K562 (cell line): ENCODE data around the gene MMGT1. TPM values are rescaled to one million over a fixed set of nuclear protein-coding genes. Genes with fewer than 3 reads are reported as not detected.
A peak's percentile ranks its signal among the peaks of the same experiment; 100 is the strongest.

ENCODE experiments used
- CREB1 ChIP-seq, 2 experiments: sonication (generic) in 1 of 2; formaldehyde crosslinking in 1 of 2; IDR thresholded peaks; 2 replicates each; pipeline versions ENCODE4 v1.6.1 to v1.8.0; 2012 to 2022; ENCODE audit warnings: inconsistent platforms in 1 of 2, mild to moderate bottlenecking in 1 of 2, missing genetic modification reagents in 1 of 2, moderate library complexity in 1 of 2
- DNMT1 ChIP-seq: fragments of 450-650 bp; IDR thresholded peaks from 2 replicates; pipeline ENCODE4 v1.6.1; 2016; ENCODE audit warnings: antibody characterized with exemption, mild to moderate bottlenecking
- ERF ChIP-seq: fragments of 450-650 bp; formaldehyde crosslinking; IDR thresholded peaks from 2 replicates; pipeline ENCODE4 v1.4.0; 2020; ENCODE audit warnings: mild to moderate bottlenecking, mixed read lengths
- FOXK1 ChIP-seq: sonication (generic); formaldehyde crosslinking; IDR thresholded peaks from 2 replicates; pipeline ENCODE4 v1.8.0; 2022; ENCODE audit warnings: missing genetic modification reagents, mild to moderate bottlenecking, borderline replicate concordance
- JUN ChIP-seq, 2 experiments: sonication (generic) in 1 of 2; formaldehyde crosslinking in 1 of 2; IDR thresholded peaks; 2 replicates each; pipeline versions ENCODE4 v1.6.1 to v1.8.0; 2012 to 2022; ENCODE audit warnings: borderline replicate concordance in 2 of 2, mild to moderate bottlenecking in 2 of 2, improper control_type of control experiment in 1 of 2, low read depth in 1 of 2, low read length in 1 of 2, missing genetic modification reagents in 1 of 2
- KLF6 ChIP-seq: fragments of 250-450 bp; sonication (Bioruptor Pico); IDR thresholded peaks from 2 replicates; pipeline ENCODE4 v1.4.0; 2020; ENCODE audit warnings: mild to moderate bottlenecking, moderate library complexity, borderline replicate concordance
- PHF8 ChIP-seq: fragments of 200-600 bp; sonication (generic); IDR thresholded peaks from 2 replicates; pipeline ENCODE4 v1.6.1; 2012; ENCODE audit warnings: mixed run types, mild to moderate bottlenecking, inconsistent platforms, low read length, moderate library complexity, borderline replicate concordance
- PML ChIP-seq: IDR thresholded peaks from 2 replicates; pipeline ENCODE4 v1.6.1; 2012; ENCODE audit warnings: low read length, inconsistent platforms
- POLR2AphosphoS5 ChIP-seq: IDR thresholded peaks from 2 replicates; pipeline ENCODE4 v1.6.1; 2011; ENCODE audit warnings: mild to moderate bottlenecking, low read depth, low read length, moderate library complexity; ENCODE audit not compliant: control insufficient read depth, insufficient read depth
- ZC3H8 ChIP-seq: fragments of 450-650 bp; IDR thresholded peaks from 2 replicates; pipeline ENCODE4 v1.6.1; 2017
- ZFP36 ChIP-seq: fragments of 150-350 bp; IDR thresholded peaks from 2 replicates; pipeline ENCODE4 v1.6.1; 2018; ENCODE audit warnings: low read length, low read depth; ENCODE audit not compliant: partially characterized antibody
- polyA plus RNA-seq, 8 experiments: library from polyadenylated mRNA; depleted of rRNA in 4 of 8; stranded (reverse) in 5 of 8; unstranded in 3 of 8; fragments of >200 nt; fragmentation: Nextera tagmentation in 2 of 8; fragmentation: Illumina TruSeq in 1 of 8; extraction: Ambion mirVana in 2 of 8; extraction: Trizol in 1 of 8; gene quantifications; 2 replicates each; pipeline versions ENCODE4 v1.2.1 to v1.2.3, GENCODE V29; 2011 to 2014; ENCODE audit warnings: inconsistent platforms in 1 of 8, missing spikeins in 1 of 8
- total RNA-seq, 7 experiments: library from RNA; depleted of rRNA in 6 of 7; stranded (reverse); fragments of >200 nt in 6 of 7; fragmentation: Illumina TruSeq in 2 of 7; extraction: Trizol in 2 of 7; gene quantifications; 2 replicates each; pipeline versions ENCODE4 v1.2.1 to v1.2.3, GENCODE V29; 2011 to 2021; ENCODE audit warnings: low replicate concordance in 1 of 7
- TF ChIP-seq, protein P1 (sequence below): fragments of 450-650 bp; IDR thresholded peaks from 2 replicates; pipeline ENCODE4 v1.6.1; 2016; ENCODE audit warnings: antibody characterized with exemption
- TF ChIP-seq, protein P2 (sequence below): sonication (generic); formaldehyde crosslinking; IDR thresholded peaks from 2 replicates; pipeline ENCODE4 v1.8.0; 2022; ENCODE audit warnings: mild to moderate bottlenecking, low read depth, missing genetic modification reagents
- TF ChIP-seq, protein P3 (sequence below): IDR thresholded peaks from 3 replicates; pipeline ENCODE4 v1.6.1; 2011; ENCODE audit warnings: borderline replicate concordance, mild to moderate bottlenecking; ENCODE audit not compliant: insufficient read length, insufficient read depth
- TF ChIP-seq, protein P4 (sequence below): fragments of 250-450 bp; sonication (Bioruptor Pico); IDR thresholded peaks from 2 replicates; pipeline ENCODE4 v1.6.1; 2021; ENCODE audit warnings: mild to moderate bottlenecking
- TF ChIP-seq, protein P5 (sequence below), 3 experiments: IDR thresholded peaks in 2 of 3; conservative IDR thresholded peaks in 1 of 3; 2 replicates each; pipeline ENCODE4 v1.5.1; 2011 to 2012; ENCODE audit warnings: low read length in 3 of 3, mild to moderate bottlenecking in 3 of 3, control low read depth in 2 of 3, improper control_type of control experiment in 1 of 3, inconsistent platforms in 1 of 3, low read depth in 1 of 3, mixed read lengths in 1 of 3, moderate library complexity in 1 of 3; ENCODE audit not compliant: insufficient read depth in 2 of 3
- TF ChIP-seq, protein P6 (sequence below): sonication (generic); formaldehyde crosslinking; IDR thresholded peaks from 2 replicates; pipeline ENCODE4 v1.9.0; 2022; ENCODE audit warnings: mild to moderate bottlenecking, missing genetic modification reagents
- TF ChIP-seq, protein P7 (sequence below): sonication (generic); formaldehyde crosslinking; IDR thresholded peaks from 2 replicates; pipeline ENCODE4 v1.9.0; 2022; ENCODE audit warnings: mild to moderate bottlenecking, missing genetic modification reagents

The MMGT1 gene
- total and polyA plus RNA-seq, 9 of the 15 experiments (the other 6 are each of a cell fraction or from before 2014, with no cell fraction given) = 11.3 to 25.4 (median 22.5) TPM

DNA sequence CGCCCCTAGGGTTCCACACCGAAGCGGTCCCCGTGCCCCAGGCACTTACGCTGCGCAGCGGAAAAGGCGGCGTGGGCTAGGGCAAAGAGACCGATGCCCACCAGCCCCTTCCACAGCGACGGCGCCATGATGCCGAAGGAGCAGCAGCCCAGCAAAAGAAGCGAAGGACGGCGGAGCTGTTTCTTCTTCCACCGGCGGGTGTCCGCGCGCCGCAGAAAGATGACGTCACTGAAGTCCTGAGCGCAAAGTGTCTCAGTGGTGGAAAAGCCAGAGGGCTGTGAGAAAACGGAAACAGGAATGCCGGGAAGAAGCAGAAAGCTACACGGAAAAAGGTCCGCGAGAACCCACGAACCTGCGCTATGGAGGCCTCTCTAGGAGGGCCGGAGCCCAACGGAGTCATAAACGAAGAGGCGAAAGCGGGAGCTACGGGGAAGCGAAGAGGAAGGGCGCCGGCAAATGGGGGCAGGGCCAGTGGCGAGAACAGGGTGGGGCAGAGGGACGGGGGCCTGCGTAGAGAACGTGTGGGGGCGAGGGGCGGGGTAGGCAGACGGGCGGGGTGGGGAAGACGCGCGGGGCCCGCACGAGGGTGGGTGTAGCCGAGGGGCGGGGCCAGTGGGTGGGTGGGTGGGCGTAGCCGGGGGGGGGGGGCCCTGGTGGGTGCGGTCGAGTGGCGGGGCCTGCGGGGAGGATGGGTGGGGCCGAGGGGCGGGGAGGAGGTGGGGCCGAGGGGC, at the start of gene MMGT1 (continued):
- TF ChIP-seq, protein P1, sequence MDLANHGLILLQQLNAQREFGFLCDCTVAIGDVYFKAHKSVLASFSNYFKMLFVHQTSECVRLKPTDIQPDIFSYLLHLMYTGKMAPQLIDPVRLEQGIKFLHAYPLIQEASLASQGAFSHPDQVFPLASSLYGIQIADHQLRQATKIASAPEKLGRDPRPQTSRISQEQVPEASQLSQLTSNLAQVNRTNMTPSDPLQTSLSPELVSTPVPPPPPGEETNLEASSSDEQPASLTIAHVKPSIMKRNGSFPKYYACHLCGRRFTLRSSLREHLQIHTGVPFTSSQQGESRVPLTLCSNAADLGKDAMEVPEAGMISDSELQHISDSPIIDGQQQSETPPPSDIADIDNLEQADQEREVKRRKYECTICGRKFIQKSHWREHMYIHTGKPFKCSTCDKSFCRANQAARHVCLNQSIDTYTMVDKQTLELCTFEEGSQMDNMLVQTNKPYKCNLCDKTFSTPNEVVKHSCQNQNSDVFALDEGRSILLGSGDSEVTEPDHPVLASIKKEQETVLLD = peak; percentile 65; the same call in 1 of the 2 replicates
- TF ChIP-seq DNMT1 (0 out of 2 replicates have a peak, but pooled peaks have one; percentile 43), ZFP36 (no peak), PHF8 (peak; percentile 74), POLR2AphosphoS5 (peak; percentile 78), ERF (CRISPR knock-in tag) (0 out of 2 replicates have a peak, but pooled peaks have one; percentile 50), PML (peak; percentile 42; the same call in 1 of the 2 replicates), FOXK1 (CRISPR knock-in tag) (no peak), ZC3H8 (0 out of 2 replicates have a peak, but pooled peaks have one; percentile 58), KLF6 (CRISPR knock-in tag) (0 out of 2 replicates have a peak, but pooled peaks have one; percentile 21), JUN (IDR thresholded peaks at IDR 0.05; ENCODE audit: borderline replicate concordance, low read depth, low read length) (peak; percentile 83), JUN (CRISPR knock-in tag; IDR thresholded peaks at IDR 0.05; ENCODE audit: borderline replicate concordance) (no peak), CREB1 (IDR thresholded peaks at IDR 0.05) (peak; percentile 88), CREB1 (CRISPR knock-in tag; IDR thresholded peaks at IDR 0.05) (peak; percentile 93)
- TF ChIP-seq, protein P2, sequence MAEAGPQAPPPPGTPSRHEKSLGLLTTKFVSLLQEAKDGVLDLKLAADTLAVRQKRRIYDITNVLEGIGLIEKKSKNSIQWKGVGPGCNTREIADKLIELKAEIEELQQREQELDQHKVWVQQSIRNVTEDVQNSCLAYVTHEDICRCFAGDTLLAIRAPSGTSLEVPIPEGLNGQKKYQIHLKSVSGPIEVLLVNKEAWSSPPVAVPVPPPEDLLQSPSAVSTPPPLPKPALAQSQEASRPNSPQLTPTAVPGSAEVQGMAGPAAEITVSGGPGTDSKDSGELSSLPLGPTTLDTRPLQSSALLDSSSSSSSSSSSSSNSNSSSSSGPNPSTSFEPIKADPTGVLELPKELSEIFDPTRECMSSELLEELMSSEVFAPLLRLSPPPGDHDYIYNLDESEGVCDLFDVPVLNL (CRISPR knock-in tag) = no peak
- TF ChIP-seq, protein P3, sequence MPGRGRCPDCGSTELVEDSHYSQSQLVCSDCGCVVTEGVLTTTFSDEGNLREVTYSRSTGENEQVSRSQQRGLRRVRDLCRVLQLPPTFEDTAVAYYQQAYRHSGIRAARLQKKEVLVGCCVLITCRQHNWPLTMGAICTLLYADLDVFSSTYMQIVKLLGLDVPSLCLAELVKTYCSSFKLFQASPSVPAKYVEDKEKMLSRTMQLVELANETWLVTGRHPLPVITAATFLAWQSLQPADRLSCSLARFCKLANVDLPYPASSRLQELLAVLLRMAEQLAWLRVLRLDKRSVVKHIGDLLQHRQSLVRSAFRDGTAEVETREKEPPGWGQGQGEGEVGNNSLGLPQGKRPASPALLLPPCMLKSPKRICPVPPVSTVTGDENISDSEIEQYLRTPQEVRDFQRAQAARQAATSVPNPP = no peak
- TF ChIP-seq, protein P4, sequence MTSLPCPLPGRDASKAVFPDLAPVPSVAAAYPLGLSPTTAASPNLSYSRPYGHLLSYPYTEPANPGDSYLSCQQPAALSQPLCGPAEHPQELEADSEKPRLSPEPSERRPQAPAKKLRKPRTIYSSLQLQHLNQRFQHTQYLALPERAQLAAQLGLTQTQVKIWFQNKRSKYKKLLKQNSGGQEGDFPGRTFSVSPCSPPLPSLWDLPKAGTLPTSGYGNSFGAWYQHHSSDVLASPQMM (CRISPR knock-in tag) = no peak
- TF ChIP-seq, protein P5, sequence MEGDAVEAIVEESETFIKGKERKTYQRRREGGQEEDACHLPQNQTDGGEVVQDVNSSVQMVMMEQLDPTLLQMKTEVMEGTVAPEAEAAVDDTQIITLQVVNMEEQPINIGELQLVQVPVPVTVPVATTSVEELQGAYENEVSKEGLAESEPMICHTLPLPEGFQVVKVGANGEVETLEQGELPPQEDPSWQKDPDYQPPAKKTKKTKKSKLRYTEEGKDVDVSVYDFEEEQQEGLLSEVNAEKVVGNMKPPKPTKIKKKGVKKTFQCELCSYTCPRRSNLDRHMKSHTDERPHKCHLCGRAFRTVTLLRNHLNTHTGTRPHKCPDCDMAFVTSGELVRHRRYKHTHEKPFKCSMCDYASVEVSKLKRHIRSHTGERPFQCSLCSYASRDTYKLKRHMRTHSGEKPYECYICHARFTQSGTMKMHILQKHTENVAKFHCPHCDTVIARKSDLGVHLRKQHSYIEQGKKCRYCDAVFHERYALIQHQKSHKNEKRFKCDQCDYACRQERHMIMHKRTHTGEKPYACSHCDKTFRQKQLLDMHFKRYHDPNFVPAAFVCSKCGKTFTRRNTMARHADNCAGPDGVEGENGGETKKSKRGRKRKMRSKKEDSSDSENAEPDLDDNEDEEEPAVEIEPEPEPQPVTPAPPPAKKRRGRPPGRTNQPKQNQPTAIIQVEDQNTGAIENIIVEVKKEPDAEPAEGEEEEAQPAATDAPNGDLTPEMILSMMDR (IDR thresholded peaks at IDR 0.05 in 2 of 3, conservative IDR thresholded peaks at IDR 0.05 in 1 of 3; ENCODE audit: insufficient read depth in 2 of 3, low read depth in 1 of 3, low read length in 3 of 3) = peak in 1 of 3 experiments; percentile 9; a peak in 1 of 6 replicates
- TF ChIP-seq, protein P6, sequence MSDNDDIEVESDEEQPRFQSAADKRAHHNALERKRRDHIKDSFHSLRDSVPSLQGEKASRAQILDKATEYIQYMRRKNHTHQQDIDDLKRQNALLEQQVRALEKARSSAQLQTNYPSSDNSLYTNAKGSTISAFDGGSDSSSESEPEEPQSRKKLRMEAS (CRISPR knock-in tag) = peak; percentile 50; the same call in 1 of the 2 replicates
- TF ChIP-seq, protein P7, sequence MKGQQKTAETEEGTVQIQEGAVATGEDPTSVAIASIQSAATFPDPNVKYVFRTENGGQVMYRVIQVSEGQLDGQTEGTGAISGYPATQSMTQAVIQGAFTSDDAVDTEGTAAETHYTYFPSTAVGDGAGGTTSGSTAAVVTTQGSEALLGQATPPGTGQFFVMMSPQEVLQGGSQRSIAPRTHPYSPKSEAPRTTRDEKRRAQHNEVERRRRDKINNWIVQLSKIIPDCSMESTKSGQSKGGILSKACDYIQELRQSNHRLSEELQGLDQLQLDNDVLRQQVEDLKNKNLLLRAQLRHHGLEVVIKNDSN (CRISPR knock-in tag) = 0 out of 2 replicates have a peak, but pooled peaks have one; percentile 8
